ENCODE measurements around the gene SC5D.

- TF ChIP-seq, protein P1, sequence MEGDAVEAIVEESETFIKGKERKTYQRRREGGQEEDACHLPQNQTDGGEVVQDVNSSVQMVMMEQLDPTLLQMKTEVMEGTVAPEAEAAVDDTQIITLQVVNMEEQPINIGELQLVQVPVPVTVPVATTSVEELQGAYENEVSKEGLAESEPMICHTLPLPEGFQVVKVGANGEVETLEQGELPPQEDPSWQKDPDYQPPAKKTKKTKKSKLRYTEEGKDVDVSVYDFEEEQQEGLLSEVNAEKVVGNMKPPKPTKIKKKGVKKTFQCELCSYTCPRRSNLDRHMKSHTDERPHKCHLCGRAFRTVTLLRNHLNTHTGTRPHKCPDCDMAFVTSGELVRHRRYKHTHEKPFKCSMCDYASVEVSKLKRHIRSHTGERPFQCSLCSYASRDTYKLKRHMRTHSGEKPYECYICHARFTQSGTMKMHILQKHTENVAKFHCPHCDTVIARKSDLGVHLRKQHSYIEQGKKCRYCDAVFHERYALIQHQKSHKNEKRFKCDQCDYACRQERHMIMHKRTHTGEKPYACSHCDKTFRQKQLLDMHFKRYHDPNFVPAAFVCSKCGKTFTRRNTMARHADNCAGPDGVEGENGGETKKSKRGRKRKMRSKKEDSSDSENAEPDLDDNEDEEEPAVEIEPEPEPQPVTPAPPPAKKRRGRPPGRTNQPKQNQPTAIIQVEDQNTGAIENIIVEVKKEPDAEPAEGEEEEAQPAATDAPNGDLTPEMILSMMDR (IDR thresholded peaks at IDR 0.05): no peak
- no peak for TF ChIP-seq POLR2A (IDR thresholded peaks at IDR 0.05)
Observed at GRCh38 chr11:121308816-121309215, 16.2 kb downstream of the SC5D start.

Data from heart left ventricle (tissue), 13 donors.